Heart right ventricle (tissue), 16 donors: ENCODE data around the gene TMEM38A. TPM values are rescaled to one million over a fixed set of nuclear protein-coding genes. Genes with fewer than 3 reads are reported as not detected.

Experiments used
- ATAC-seq, 8 donors: fragments of 200-7000 bp; cut with Tn5 transposase; one replicate each; pipeline ENCODE4 v1.9.1; 2020; ENCODE audit warnings: mild to moderate bottlenecking in 8 of 8, moderate library complexity in 8 of 8, moderate number of reproducible peaks in 1 of 8
- DNase-seq, 2 donors: peaks; one replicate each; pipeline ENCODE4 v3.0.0-alpha.2; 2020
- H3K27ac ChIP-seq, 10 donors: fragments of 200-600 bp; sonication (generic) in 2 of 10; one replicate each; pipeline versions ENCODE4 v1.5.0 to v1.8.0; 2020 to 2022; ENCODE audit warnings: mild to moderate bottlenecking in 3 of 10
- H3K27me3 ChIP-seq, 7 donors: fragments of 200-600 bp; one replicate each; pipeline ENCODE4 v1.8.0; 2021 to 2022; ENCODE audit warnings: mild to moderate bottlenecking in 2 of 7
- H3K36me3 ChIP-seq, 9 donors: fragments of 200-600 bp; sonication (generic) in 1 of 9; one replicate each; pipeline versions ENCODE4 v1.5.0 to v1.8.0; 2020 to 2022; ENCODE audit warnings: mild to moderate bottlenecking in 2 of 9
- H3K4me1 ChIP-seq, 9 donors: fragments of 200-600 bp; sonication (generic) in 1 of 9; one replicate each; pipeline versions ENCODE4 v1.5.0 to v1.8.0; 2020 to 2022; ENCODE audit warnings: mild to moderate bottlenecking in 4 of 9
- H3K4me3 ChIP-seq, 10 donors: fragments of 200-600 bp; sonication (generic) in 2 of 10; one replicate each; pipeline versions ENCODE4 v1.5.0 to v1.8.0; 2020 to 2022; ENCODE audit warnings: mild to moderate bottlenecking in 7 of 10, moderate library complexity in 2 of 10
- H3K9me3 ChIP-seq, 11 donors: fragments of 200-600 bp in 10 of 11; sonication (generic) in 2 of 11; one replicate each; pipeline versions ENCODE4 v1.5.0 to v1.8.0; 2013 to 2022; ENCODE audit warnings: mild to moderate bottlenecking in 2 of 11, control low read depth in 1 of 11, moderate library complexity in 1 of 11
- CTCF ChIP-seq, 9 donors: fragments of 200-600 bp; sonication (generic) in 2 of 9; IDR thresholded peaks; one replicate each; pipeline versions ENCODE4 v1.5.0 to v1.8.0; 2021 to 2022; ENCODE audit warnings: antibody characterized with exemption in 9 of 9, mild to moderate bottlenecking in 5 of 9, moderate library complexity in 1 of 9
- WGBS, 2 donors: extraction: QIAGEN DNeasy Blood & Tissue Kit; methylation state at CpG; one replicate each; pipeline ENCODE4 v1.1.7; 2013; ENCODE audit warnings: inconsistent platforms in 1 of 2; 5-methylcytosine and 5-hydroxymethylcytosine counted together
- intact Hi-C, 10 donors: fragments of 100-400 bp; cut with DNase I; formaldehyde crosslinking; loops; one replicate each; pipeline versions ENCODE4 v1.11.1 to v1.14.2; 2022
- polyA plus RNA-seq, 2 donors: library from polyadenylated mRNA; stranded (reverse); fragments of 200-250 nt; gene quantifications; one replicate each; pipeline ENCODE4 v1.2.3, GENCODE V29; 2013
- total RNA-seq, 10 donors: library from RNA; stranded (reverse); fragmentation: NEBNext Ultra II Directional in 3 of 10; extraction: Animal tissue kit (Norgen Biotek cat#: 25700) in 3 of 10; gene quantifications; one replicate each; pipeline versions ENCODE4 v1.2.1 to v1.2.4, GENCODE V29; 2021 to 2023
- donor health status: Arrhythmogenic right ventricular cardiomyopathy.
- donor health status: ischemic (EF 13 %, LVEDD 7.1; RV severe dilation, severe dysfunction).
- donor health status: healthy with polysubstance abuse.
- donor health status: DM: no; HTN: yes; CAD: no.
- donor health status: DM: no; HTN: no; CAD: no.
- donor health status: ischemic (EF 25% LVEDD 6.9; RV normal size, moderate dysfunction).
- donor health status: ischemic (EF 25% LVEDD 5.7; RV mildly dilated, moderate dysfunction).
- donor health status: healthy.
- donor health status: DM: yes; HTN: yes; CAD: no.
- donor health status: Ischemic cardiomyopathy.
- donor health status: ischemic (EF 35%, LVEDD 5.7; RV mildly dilated, moderate dysfunction).
- donor health status: nonischemic (EF 11% LVEDD 7.7; RV severe dilation, severe dysfunction).
- donor health status: DM: yes; HTN: yes; CAD: no.
- donor health status: PGD.
- donor health status: ischemic (EF 29% LVEDD 5.4; RV normal size, mild dysfunction).
- donor health status: nonischemic (EF 23%, LVEDD 6.1; RV moderate dilation, normal function).

TMEM38A gene
- total and polyA plus RNA-seq, 12 donors, result 17.2 to 41.4 (median 29.6) TPM

DNA sequence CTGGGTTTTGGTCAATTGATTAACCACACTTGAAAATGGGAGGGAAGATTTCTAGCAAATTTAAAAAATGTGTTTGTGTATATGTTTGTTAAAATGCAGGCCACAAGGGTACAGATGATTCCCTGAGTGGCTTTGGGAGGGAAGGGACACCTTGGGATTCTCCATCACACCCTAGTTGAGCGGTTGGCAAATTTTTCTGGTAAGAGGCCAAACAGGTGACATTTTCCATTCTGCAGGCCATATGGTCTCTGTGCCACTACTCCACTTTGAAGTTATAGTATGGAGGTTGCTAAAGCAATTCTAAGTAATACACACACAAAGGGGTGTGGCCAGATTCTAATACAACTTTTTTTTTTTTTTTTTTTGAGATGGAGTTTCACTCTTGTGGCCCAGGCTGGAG, 20.0 kb upstream of the TMEM38A start:
- peaks cover 0 to 100% (median 54%) of the 10 kb centered on the region in 9 donors for H3K36me3 ChIP-seq
- ATAC-seq (no peak), DNase-seq (no peak)
- peaks cover 0 to 15% (median 3%) of the 10 kb centered on the region in 9 donors for H3K4me1 ChIP-seq
- no peaks in the 10 kb centered on the region for H3K27me3 ChIP-seq
- intact Hi-C loops, result loop anchor here in 1 of 10 donors (1.0 kb wide), 1 partner anchor 29 kb away; no protein-coding TSS in a partner anchor
- no peak overlapping the region for H3K4me3 ChIP-seq
- 74 to 88% methylated on average over 1 of the region's 1 CpG for WGBS, 2 donors
- no peaks in the 10 kb centered on the region for H3K9me3 ChIP-seq
- no peak for TF ChIP-seq CTCF (IDR thresholded peaks at IDR 0.05)
- H3K27ac ChIP-seq, result no peak overlapping the region

GRCh38 chr19:16641695-16642094, 19.2 kb upstream of the TMEM38A start:
- Histone ChIP-seq H3K27me3 (no peaks in the 10 kb centered on the region), H3K4me1 (peaks cover 0 to 15% (median 3%) of the 10 kb centered on the region in 9 donors), H3K9me3 (no peaks in the 10 kb centered on the region), H3K36me3 (peaks cover 0 to 100% (median 59%) of the 10 kb centered on the region in 9 donors), H3K4me3 (no peak overlapping the region), H3K27ac (no peak overlapping the region)
- DNase-seq (no peak), ATAC-seq (no peak)
- WGBS, 2 donors, result 98% methylated on average over 10 of the region's 10 CpGs
- intact Hi-C loops, result loop anchor here in 1 of 10 donors (1.0 kb wide), 1 partner anchor 29 kb away; no protein-coding TSS in a partner anchor
- no peak for TF ChIP-seq CTCF (IDR thresholded peaks at IDR 0.05)

- Histone ChIP-seq H3K36me3 (peaks cover 0 to 100% (median 52%) of the 10 kb centered on the region in 9 donors), H3K9me3 (no peaks in the 10 kb centered on the region), H3K4me3 (no peak overlapping the region), H3K27ac (no peak overlapping the region), H3K4me1 (peaks cover 0 to 14% (median 0%) of the 10 kb centered on the region in 9 donors), H3K27me3 (no peaks in the 10 kb centered on the region)
- intact Hi-C loops, result no loop called here
- 93 to 95% methylated on average over 9 of the region's 9 CpGs for WGBS, 2 donors
- TF ChIP-seq CTCF (IDR thresholded peaks at IDR 0.05), result no peak
- DNase-seq (no peak), ATAC-seq (no peak)
Measured at GRCh38 chr19:16645140-16645539, 15.8 kb upstream of the TMEM38A start.

DNA sequence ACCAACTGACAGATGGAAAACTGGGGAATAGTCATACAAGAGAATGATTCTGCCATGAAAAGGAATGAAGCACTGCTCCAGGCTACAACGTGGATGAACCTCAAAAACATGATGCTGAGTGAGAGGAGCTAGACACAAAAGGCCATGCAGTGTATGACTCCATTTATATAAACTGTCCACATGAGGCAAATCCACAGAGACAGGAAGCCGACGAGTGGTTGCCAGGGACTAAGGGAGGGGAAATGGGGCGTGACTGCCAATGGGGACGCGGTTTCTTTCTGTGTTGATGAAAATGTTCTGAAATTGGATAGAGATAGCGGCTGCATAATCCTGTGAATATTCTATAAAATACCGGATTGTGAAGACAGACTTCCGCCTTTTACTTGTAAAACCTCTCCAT, 11.2 kb upstream of the TMEM38A start:
- H3K9me3 ChIP-seq, result no peaks in the 10 kb centered on the region
- TF ChIP-seq CTCF (IDR thresholded peaks at IDR 0.05), result no peak
- H3K27me3 ChIP-seq, result no peaks in the 10 kb centered on the region
- H3K27ac ChIP-seq, result peak overlapping the region in 1 of 10 donors; percentile 7
- peaks cover 3 to 100% (median 51%) of the 10 kb centered on the region in 9 donors for H3K36me3 ChIP-seq
- no peak overlapping the region for H3K4me3 ChIP-seq
- DNase-seq, result no peak
- ATAC-seq, result peak in 6 of 8 donors; percentile 44 to 71 (median 62)
- intact Hi-C loops, result no loop called here
- WGBS, 2 donors, result 57 to 60% methylated on average over 9 of the region's 9 CpGs
- peaks cover 0 to 18% (median 1%) of the 10 kb centered on the region in 9 donors for H3K4me1 ChIP-seq
